Hepatocyte (in vitro differentiated cells): ENCODE measurements around the gene AASDH. TPM values are rescaled to one million over a fixed set of nuclear protein-coding genes. Genes with fewer than 3 reads are reported as not detected.

ENCODE experiments used
- DNase-seq: peaks from one replicate; pipeline ENCODE4 v3.0.0-alpha.2; 2016; ENCODE audit warnings: low spot score
- H2AFZ ChIP-seq: fragments of 200-600 bp; sonication (generic); 2 replicates; pipeline ENCODE4 v1.6.0; 2016; ENCODE audit warnings: antibody characterized with exemption, mild to moderate bottlenecking
- H3K27ac ChIP-seq: fragments of 200-600 bp; sonication (generic); 2 replicates; pipeline ENCODE4 v1.5.1; 2016; ENCODE audit warnings: mild to moderate bottlenecking
- H3K27me3 ChIP-seq: fragments of 200-600 bp; sonication (generic); 2 replicates; pipeline ENCODE4 v1.6.1; 2016
- H3K36me3 ChIP-seq: fragments of 200-600 bp; sonication (generic); replicated peaks from 2 replicates; pipeline ENCODE4 v1.5.1; 2016; ENCODE audit warnings: low read depth; ENCODE audit not compliant: insufficient read depth
- H3K4me1 ChIP-seq: fragments of 200-600 bp; sonication (generic); 2 replicates; pipeline ENCODE4 v1.5.1; 2016; ENCODE audit warnings: mild to moderate bottlenecking, moderate library complexity; ENCODE audit not compliant: insufficient read depth
- H3K4me2 ChIP-seq: fragments of 200-600 bp; sonication (generic); 2 replicates; pipeline ENCODE4 v1.6.0; 2016
- H3K4me3 ChIP-seq: fragments of 200-600 bp; sonication (generic); 2 replicates; pipeline ENCODE4 v1.5.1; 2016; ENCODE audit warnings: mild to moderate bottlenecking
- H3K79me2 ChIP-seq: fragments of 200-600 bp; sonication (generic); 2 replicates; pipeline ENCODE4 v1.6.0; 2017; ENCODE audit warnings: mild to moderate bottlenecking
- H3K9me2 ChIP-seq: fragments of 200-600 bp; sonication (generic); replicated peaks from 2 replicates; pipeline ENCODE4 v1.6.0; 2017; ENCODE audit warnings: mild to moderate bottlenecking; ENCODE audit not compliant: insufficient read depth
- H3K9me3 ChIP-seq: fragments of 200-600 bp; sonication (generic); 2 replicates; pipeline ENCODE4 v1.5.1; 2016; ENCODE audit warnings: low read depth, mild to moderate bottlenecking
- H4K20me1 ChIP-seq: fragments of 200-600 bp; sonication (generic); 2 replicates; pipeline ENCODE4 v1.6.0; 2016; ENCODE audit warnings: mild to moderate bottlenecking; ENCODE audit not compliant: insufficient read depth, poor library complexity, severe bottlenecking
- CTCF ChIP-seq: fragments of 200-600 bp; sonication (generic); IDR thresholded peaks from 2 replicates; pipeline ENCODE4 v1.5.1; 2016; ENCODE audit warnings: antibody characterized with exemption, mild to moderate bottlenecking; ENCODE audit not compliant: poor library complexity
- EZH2 ChIP-seq: fragments of 200-600 bp; sonication (generic); IDR thresholded peaks from 2 replicates; pipeline ENCODE4 v1.6.1; 2016; ENCODE audit warnings: antibody characterized with exemption, mild to moderate bottlenecking, borderline replicate concordance
- EZH2phosphoT487 ChIP-seq: fragments of 200-600 bp; sonication (generic); IDR thresholded peaks from one replicate; pipeline ENCODE4 v1.6.1; 2018; ENCODE audit warnings: antibody characterized with exemption, mild to moderate bottlenecking, low read depth, moderate library complexity; ENCODE audit not compliant: unreplicated experiment, severe bottlenecking
- WGBS: methylation state at CpG from one replicate; pipeline ENCODE4 v1.1.6; 2016; ENCODE audit warnings: low lambda C conversion rate; ENCODE audit errors: missing lambda C conversion rate; 5-methylcytosine and 5-hydroxymethylcytosine counted together
- polyA plus RNA-seq: library from polyadenylated mRNA; unstranded; fragments of >200 nt; fragmentation: Nextera tagmentation; extraction: Ambion mirVana; gene quantifications from 2 replicates; pipeline ENCODE4 v1.2.1, GENCODE V29; 2016
- total RNA-seq: library from RNA; depleted of rRNA; stranded (reverse); fragments of >200 nt; gene quantifications from 2 replicates; pipeline ENCODE4 v1.2.3, GENCODE V29; 2014

AASDH gene
- total and polyA plus RNA-seq, 2 experiments from 2014 or later: 9.3 to 11.9 TPM

GRCh38 chr4:56426273-56426672 lies 39.0 kb upstream of the AASDH start:
- TF ChIP-seq CTCF: no peak
- no peak for TF ChIP-seq EZH2
- TF ChIP-seq EZH2phosphoT487: no peak
- no peaks in the 10 kb centered on the region for H3K36me3 ChIP-seq
- no peaks in the 10 kb centered on the region for H3K27me3 ChIP-seq
- DNase-seq: no peak
- H3K79me2 ChIP-seq: peaks cover 85% of the 10 kb centered on the region
- no peaks in the 10 kb centered on the region for H3K4me1 ChIP-seq
- H3K27ac ChIP-seq: no peak overlapping the region
- 96% methylated on average over 6 of the region's 6 CpGs for WGBS
- no peaks in the 10 kb centered on the region for H4K20me1 ChIP-seq
- no peaks in the 10 kb centered on the region for H3K9me3 ChIP-seq
- H3K9me2 ChIP-seq: no peaks in the 10 kb centered on the region
- no peak overlapping the region for H3K4me2 ChIP-seq
- no peak overlapping the region for H2AFZ ChIP-seq
- H3K4me3 ChIP-seq: no peak overlapping the region

GRCh38 chr4:56425518-56425917 lies 38.2 kb upstream of the AASDH start:
- no peak for DNase-seq
- no peak overlapping the region for H3K27ac ChIP-seq
- peaks cover 85% of the 10 kb centered on the region for H3K79me2 ChIP-seq
- H3K4me2 ChIP-seq: no peak overlapping the region
- H3K4me3 ChIP-seq: no peak overlapping the region
- no peaks in the 10 kb centered on the region for H3K9me3 ChIP-seq
- H3K27me3 ChIP-seq: no peaks in the 10 kb centered on the region
- no peaks in the 10 kb centered on the region for H3K9me2 ChIP-seq
- no peaks in the 10 kb centered on the region for H4K20me1 ChIP-seq
- TF ChIP-seq EZH2phosphoT487 (no peak), CTCF (no peak), EZH2 (no peak)
- WGBS: 85% methylated on average over 3 of the region's 3 CpGs
- H3K36me3 ChIP-seq: no peaks in the 10 kb centered on the region
- no peaks in the 10 kb centered on the region for H3K4me1 ChIP-seq
- no peak overlapping the region for H2AFZ ChIP-seq

- Histone ChIP-seq H3K79me2 (peaks cover 85% of the 10 kb centered on the region), H3K4me2 (no peak overlapping the region), H3K27me3 (no peaks in the 10 kb centered on the region), H3K36me3 (no peaks in the 10 kb centered on the region), H3K4me3 (no peak overlapping the region), H3K4me1 (no peaks in the 10 kb centered on the region), H2AFZ (no peak overlapping the region), H3K27ac (no peak overlapping the region), H3K9me3 (no peaks in the 10 kb centered on the region), H4K20me1 (no peaks in the 10 kb centered on the region), H3K9me2 (no peaks in the 10 kb centered on the region)
- DNase-seq: peak; percentile 54
- 79% methylated on average over 5 of the region's 5 CpGs for WGBS
- peak; percentile 68 for TF ChIP-seq CTCF
- no peak for TF ChIP-seq EZH2
- no peak for TF ChIP-seq EZH2phosphoT487
Measured at GRCh38 chr4:56424697-56425514, 37.6 kb upstream of the AASDH start.
